GM19324 (cell line): ENCODE data around the gene BCKDHA.

Source experiments
- ATAC-seq: cut with Tn5 transposase; IDR thresholded peaks from one replicate; pipeline ENCODE4 v1.9.1; 2021; ENCODE audit warnings: mild to moderate bottlenecking, moderate library complexity; ENCODE audit not compliant: unreplicated experiment, low FRiP score

The BCKDHA gene

DNA sequence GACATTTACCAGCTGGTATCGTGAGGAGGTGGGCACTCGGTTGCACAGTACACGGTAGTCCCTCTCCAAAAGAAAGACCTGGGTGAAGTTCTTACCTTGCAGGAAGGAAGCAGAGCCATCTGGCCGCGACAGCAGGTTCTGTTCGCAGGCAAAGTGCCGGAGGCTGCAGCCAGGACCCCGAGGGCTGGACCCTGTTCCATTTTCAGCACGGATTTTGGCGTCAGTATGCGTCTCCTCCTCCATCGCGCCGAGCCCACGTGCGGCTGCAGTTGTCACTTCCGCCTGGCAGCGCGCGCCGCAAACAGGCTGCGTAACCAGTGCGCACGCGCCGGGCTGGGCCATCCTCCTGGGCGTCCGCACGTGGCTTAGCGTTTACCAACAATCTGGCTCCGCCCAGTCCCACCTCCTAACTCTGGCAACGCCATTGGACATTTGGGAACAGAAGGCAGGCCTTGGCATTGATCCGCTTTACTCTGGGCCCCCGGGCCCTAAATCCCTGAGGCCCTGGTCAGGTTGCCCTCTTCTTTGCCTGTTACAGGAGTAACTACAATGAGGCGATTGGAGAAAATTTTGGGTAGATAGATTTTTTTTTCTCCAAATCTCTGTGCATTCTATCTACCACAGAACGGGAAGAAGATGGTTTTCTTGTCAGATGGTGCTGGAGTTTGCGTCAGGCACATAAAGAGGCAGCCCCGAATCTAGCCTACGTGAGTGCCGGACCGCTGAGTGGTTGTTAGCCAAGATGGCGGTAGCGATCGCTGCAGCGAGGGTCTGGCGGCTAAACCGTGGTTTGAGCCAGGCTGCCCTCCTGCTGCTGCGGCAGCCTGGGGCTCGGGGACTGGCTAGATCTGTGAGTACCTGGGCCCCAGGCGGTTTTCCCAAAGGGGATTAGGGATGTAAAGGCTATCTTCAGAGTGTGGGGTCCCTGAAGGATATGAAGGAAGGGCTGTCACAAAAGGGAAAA is at the start of gene BCKDHA, which contains the start of gene EXOSC5:
TSS of gene BCKDHA (plus strand) at position 733 of the 964 bp plus-strand sequence. CDS start at position 743, 10 bp downstream.
TSS of gene EXOSC5 (minus strand) at position 274 of the 964 bp plus-strand sequence. CDS start at position 243, 31 bp downstream.
- peak; percentile 93 for ATAC-seq

DNA sequence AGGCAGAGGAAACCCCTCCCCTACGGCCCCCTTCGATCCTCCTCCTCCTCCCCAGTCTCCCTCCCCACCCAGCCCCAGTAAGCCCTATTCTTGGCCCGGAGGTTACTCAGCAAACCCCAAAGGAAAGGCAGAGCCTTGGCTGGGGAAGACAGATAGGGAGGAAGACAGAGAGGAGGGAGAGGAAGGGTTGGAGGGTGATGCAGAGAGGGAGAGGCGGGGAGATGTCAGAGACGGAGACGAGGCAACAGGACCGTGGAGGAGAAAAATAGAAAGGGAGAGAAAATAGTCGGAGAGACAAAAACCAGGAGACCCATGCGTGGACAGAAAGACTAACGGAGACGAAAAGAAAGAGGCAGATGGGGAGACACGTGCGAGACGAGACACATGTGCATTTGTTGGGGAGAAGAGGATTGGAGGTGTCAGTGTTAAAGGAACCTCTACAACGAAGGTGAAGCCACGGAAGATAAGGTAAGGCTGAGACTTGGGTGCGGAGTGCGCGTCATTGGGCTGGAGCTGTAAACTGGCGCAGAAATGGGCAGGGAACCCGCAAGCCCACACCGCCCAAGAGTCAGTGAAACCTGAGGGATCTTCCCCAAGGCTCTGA is 46.8 kb upstream of the BCKDHA start:
- ATAC-seq, result peak; percentile 3

GRCh38 chr19:41351339-41352245 is 46.0 kb upstream of the BCKDHA start:
- peak; percentile 43 for ATAC-seq

DNA sequence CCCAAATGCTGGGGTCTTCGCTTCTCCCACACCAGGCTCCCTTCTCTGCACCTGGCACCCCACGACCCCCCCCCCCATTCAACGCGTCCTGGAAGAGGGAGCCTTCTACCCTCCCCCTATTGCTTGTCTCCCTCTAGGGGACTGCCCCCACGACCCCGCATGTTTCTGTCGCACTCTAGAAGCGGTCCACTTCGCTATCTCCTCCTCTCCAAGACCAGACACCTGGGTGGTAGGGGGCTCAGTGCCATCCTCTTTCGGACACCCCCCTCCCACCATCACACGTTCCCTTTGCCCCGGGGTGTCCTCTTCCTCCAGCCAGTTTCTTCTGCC is 45.4 kb upstream of the BCKDHA start:
- ATAC-seq, result no peak

DNA sequence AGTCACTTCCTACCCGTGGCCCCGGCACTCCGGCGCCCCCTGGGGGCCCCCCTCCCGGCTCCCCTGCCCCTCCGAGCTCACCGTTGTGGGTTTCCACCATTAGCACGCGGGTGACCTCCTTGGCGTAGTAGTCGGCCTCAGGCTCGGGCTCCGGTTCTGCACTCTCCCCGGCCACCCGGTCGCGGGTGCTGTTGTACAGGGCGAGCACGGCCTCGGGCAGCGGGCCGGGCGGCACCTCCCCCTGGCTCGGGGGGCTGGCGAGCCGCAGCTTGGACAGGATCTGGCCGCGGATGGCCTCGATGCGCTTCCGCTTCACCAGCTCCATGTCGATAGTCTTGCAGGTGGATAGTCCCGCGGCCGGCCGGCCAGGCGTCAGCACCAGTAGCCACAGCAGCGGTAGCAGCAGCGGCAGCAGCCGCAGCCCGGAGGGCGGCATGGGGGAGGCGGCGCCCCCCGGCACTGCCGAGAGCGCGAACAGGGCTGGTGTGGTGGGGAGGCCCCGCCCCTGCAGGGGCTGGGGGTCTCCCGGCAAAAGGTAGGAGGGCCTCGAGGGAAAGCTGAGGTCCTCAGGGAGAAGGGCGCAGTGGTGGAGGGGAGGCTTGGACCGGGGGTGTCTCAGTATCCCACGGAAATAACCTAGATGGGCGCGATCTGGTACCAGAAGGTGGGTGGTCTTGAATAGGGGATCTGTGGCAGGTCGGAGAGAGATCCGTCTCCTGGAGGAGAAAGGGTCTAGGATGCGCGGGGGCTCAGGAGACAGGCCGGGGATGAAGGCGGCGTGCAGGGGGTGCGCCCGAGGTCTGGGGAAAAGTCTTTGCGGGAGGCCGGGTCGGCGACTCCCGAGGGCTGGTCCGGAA is 44.8 kb upstream of the BCKDHA start:
- ATAC-seq, result no peak

DNA sequence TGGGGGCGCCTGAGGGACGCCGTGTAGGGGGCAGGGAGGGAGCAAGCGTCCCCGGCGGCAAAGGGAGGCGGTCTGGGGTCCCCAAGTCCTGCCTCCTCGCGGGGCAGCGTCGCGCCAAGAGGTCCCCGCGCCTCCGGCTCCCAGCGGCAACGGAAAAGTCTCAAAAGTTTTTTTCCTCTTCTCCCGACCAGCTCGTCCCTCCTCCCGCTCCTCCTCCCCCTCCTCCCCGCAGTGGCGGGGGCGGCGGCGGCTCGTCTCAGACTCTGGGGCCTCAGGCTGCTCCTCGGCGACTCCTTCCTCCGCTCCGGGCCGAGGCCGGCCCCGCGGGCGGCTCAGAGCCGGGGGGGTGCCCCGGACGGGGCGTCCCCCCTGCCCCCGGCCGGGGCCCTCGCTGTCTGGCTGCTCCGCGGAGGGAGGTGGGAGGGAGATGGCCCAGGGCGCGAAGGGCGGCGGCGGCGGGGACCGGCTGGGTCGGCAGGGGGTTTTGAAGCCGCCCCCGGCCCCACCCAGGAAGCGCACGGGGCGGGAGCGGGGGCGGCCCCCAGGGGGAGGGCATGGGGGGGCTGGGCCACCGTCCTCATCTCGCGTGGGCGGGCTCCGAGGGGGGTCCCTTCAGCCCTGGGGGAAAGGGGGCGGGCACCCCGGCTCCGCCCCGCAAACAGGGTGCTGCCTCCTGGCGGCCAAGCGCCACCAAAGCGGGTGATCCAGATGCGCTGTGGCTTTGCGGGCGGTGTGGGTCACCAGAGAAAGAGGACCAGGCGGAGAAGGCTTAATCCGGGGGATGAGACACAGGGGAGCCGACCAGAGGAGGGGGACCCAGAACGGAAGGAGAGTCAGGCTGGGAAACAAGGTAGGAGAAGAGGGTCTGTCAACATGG is 43.9 kb upstream of the BCKDHA start, which contains the start of gene TGFB1:
TSS of gene TGFB1 (minus strand) at position 457 of the 877 bp plus-strand sequence. CDS start 878 bp downstream, outside the sequence.
- peak; percentile 62 for ATAC-seq

DNA sequence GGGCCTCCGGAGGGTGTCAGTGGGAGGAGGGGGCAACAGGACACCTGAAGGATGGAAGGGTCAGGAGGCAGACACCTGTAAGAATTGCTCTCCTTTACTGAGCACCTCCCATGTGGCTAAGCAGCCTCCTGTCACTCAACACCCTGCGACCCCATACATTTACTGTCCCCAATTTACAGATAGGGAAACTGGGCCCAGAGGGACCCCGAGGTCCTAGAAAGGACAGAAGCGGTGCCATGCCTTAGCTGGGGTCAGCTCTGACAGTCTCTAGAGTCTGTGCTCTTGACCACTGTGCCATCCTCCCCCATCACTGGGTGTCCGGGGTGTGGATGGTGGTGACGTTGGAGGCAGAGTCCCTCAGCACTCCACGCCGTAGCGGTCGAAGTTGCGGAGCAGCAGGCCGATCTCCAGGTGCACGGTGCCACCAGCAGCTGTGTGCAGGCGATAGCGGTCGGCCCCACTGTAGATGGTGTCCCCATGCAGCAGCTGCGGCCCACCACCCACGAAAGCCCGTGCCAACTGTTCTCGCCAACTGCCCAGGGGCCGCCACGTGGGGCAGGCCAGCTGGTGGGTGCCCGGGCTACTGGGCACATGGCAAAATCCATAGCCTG is 43.2 kb upstream of the BCKDHA start:
- ATAC-seq, result no peak

GRCh38 chr19:41355035-41355434 is 42.6 kb upstream of the BCKDHA start:
- no peak for ATAC-seq

DNA sequence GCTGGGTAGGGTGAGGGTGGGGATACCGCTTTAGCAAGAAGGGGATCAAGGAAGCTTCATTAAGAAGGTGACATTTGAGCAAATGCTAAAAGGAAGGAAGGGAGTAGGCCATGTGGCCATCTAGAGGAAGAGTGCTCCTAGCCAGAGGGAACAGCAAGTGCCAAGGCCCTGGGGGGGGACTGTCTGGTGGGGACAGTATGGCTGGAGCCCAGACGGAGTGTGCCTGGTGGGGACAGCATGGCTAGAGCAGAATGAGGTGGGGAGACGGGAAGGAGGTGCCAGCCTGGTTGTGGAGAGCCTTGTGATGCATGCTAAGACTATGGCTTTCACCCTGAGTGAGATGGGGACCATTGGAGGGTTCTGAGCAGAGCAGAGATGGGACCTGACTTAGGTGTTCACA is 41.8 kb upstream of the BCKDHA start:
- no peak for ATAC-seq

DNA sequence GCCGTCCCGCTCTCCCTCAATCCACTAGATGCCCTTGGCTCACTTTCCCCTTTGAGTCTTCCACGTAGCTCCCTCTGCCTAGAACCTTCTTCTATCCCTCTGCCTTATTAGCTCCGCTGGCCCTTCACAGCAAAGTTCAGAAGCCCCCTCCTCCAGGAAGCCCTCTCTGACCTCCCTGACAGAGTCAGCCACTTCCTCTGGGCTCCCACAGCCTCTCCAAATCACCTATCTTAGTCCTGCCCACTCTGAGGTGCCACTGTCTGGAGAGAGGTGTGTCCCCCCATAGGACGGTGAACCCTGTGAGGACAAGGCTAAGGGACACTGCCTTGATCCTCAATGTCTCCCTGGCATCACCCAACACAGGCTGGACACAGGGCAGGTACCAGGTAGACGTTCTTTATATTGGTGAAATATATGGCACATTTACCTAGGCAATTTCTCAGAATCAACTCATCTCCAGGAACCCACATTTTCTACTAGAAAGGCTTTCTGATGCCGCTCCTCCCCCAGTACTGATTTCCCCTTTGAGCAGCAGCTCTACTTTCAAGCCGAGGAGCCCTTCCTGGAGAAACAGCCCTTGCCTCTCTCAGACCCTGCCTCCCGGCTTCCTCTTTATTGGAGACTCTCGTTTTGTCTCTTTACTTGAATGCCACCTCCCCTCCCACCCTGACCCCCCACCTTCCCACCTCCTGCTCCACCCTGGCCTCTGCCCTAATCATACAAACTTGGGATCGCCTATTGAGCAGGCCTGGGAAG is 40.5 kb upstream of the BCKDHA start:
- no peak for ATAC-seq

- no peak for ATAC-seq
Measured at GRCh38 chr19:41357746-41358145, 39.9 kb upstream of the BCKDHA start.

- no peak for ATAC-seq
Measured at GRCh38 chr19:41359741-41360140, 37.9 kb upstream of the BCKDHA start.

GRCh38 chr19:41362143-41362847 is 35.3 kb upstream of the BCKDHA start:
- ATAC-seq, result no peak

GRCh38 chr19:41363371-41363752 is 34.3 kb upstream of the BCKDHA start:
- ATAC-seq, result peak; percentile 2

DNA sequence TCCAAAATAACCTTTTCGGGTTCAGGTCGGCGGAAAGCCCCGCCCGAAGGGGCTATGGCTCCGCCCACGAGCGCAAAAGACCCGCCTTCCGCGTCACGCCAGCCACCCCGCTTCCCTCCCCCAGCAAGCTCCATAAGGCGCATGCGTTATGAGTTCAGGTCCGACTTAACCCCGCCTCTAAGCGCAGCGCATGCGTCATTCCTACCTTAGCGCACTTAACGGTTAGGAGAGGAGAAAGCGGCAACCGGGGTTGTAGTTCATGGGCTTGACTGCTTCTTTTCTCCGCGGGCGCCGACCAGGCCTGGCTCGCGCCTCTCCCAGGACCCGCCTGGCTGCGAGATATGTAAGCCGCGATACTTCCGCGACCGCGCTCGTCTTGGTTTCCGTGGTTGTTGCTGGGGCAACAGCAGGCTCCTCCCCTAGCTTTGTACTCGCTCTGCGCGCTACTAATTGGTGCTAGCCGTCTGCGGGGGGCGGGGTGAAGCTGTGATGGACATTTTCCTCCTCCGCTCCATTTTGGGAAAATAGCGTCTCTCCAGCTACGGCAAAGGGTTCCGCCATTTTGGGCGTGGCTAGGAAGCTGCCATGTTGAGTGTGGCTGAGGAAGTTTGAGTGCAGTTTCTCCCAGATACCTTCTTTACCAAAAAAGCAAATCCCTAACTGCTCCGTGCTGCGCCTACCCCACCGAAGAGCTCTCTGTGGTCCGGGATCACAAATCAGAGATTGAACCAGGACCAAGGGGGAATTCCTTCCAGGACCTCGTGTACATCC is 33.7 kb upstream of the BCKDHA start, which contains the start of gene B9D2:
TSS of gene B9D2 (minus strand) at position 397 of the 771 bp plus-strand sequence. CDS start 630 bp downstream, outside the sequence.
- peak; percentile 91 for ATAC-seq
